H1 (cell line): ENCODE results near the gene MRPL22. TPM values are rescaled to one million over a fixed set of nuclear protein-coding genes. Genes with fewer than 3 reads are reported as not detected.

ENCODE experiments used
- CTCF ChIA-PET: fragments of 300-600 bp; sonication (Branson Sonifier 250); formaldehyde crosslinking; loops from one replicate; lab custom pipeline; 2021; ENCODE audit not compliant: partially characterized antibody; lab: Charles Lee
- POLR2A ChIA-PET: fragments of 300-600 bp; sonication (Branson Sonifier 250); formaldehyde crosslinking; loops from one replicate; lab custom pipeline; 2021; ENCODE audit warnings: inconsistent platforms; ENCODE audit not compliant: partially characterized antibody; lab: Charles Lee
- DNase-seq, 2 experiments: peaks; one replicate each; pipeline versions ENCODE4 v3.0.0 to v3.0.0-alpha.2; 2010 to 2022; ENCODE audit warnings: low spot score in 2 of 2, low read depth in 1 of 2, mixed read lengths in 1 of 2
- FAIRE-seq: peaks from 2 replicates; lab custom pipeline; 2011; peaks lifted over from hg19 to GRCh38; lab: Jason Lieb, UNC
- H2AFZ ChIP-seq: 2 replicates; pipeline ENCODE4 v1.8.1; 2012; ENCODE audit warnings: low read length, inconsistent platforms
- H2AK5ac ChIP-seq: 2 replicates; pipeline ENCODE4 v1.6.1; 2013; ENCODE audit warnings: low read depth, low read length
- H2BK120ac ChIP-seq: replicated peaks from 2 replicates; pipeline ENCODE3; 2013; ENCODE audit warnings: low read depth, low read length, inconsistent platforms
- H2BK12ac ChIP-seq: 2 replicates; pipeline ENCODE4 v1.6.1; 2013; ENCODE audit warnings: low read depth, low read length
- H2BK15ac ChIP-seq: 2 replicates; pipeline ENCODE4 v1.6.1; 2013; ENCODE audit warnings: low read length
- H2BK20ac ChIP-seq: 2 replicates; pipeline ENCODE4 v1.6.1; 2013; ENCODE audit warnings: low read length
- H2BK5ac ChIP-seq: 2 replicates; pipeline ENCODE4 v1.6.1; 2013; ENCODE audit warnings: low read depth, low read length
- H3K14ac ChIP-seq: 2 replicates; pipeline ENCODE4 v1.6.1; 2013; ENCODE audit warnings: inconsistent platforms; ENCODE audit not compliant: insufficient read length
- H3K18ac ChIP-seq: 2 replicates; pipeline ENCODE4 v1.6.1; 2013; ENCODE audit warnings: low read length; ENCODE audit errors: extremely low read depth
- H3K23ac ChIP-seq: 2 replicates; pipeline ENCODE4 v1.6.1; 2013; ENCODE audit warnings: inconsistent platforms; ENCODE audit not compliant: insufficient read length
- H3K23me2 ChIP-seq: 2 replicates; pipeline ENCODE4 v1.6.1; 2013; ENCODE audit warnings: low read depth, low read length
- H3K27ac ChIP-seq: 2 replicates; pipeline ENCODE4 v1.6.1; 2011; ENCODE audit warnings: low read depth, low read length, inconsistent platforms
- H3K27me3 ChIP-seq, 4 experiments: replicated peaks in 1 of 4; 1 replicate in 1 of 4; 2 replicates in 3 of 4; pipeline versions ENCODE4 v1.6.1 to v1.8.1; 2011 to 2013; ENCODE audit warnings: low read length in 3 of 4, mild to moderate bottlenecking in 3 of 4, inconsistent platforms in 2 of 4, mixed read lengths in 2 of 4, moderate library complexity in 1 of 4; ENCODE audit not compliant: control insufficient read depth in 3 of 4, insufficient read depth in 3 of 4; ENCODE audit errors: extremely low read depth in 1 of 4
- H3K36me3 ChIP-seq, 4 experiments: 2 replicates each; pipeline versions ENCODE4 v1.6.1 to v1.8.1; 2011 to 2013; ENCODE audit warnings: mild to moderate bottlenecking in 4 of 4, low read length in 3 of 4, moderate library complexity in 2 of 4, control low read depth in 1 of 4, inconsistent platforms in 1 of 4; ENCODE audit not compliant: insufficient read depth in 4 of 4, control insufficient read depth in 2 of 4
- H3K4ac ChIP-seq: replicated peaks from 2 replicates; pipeline ENCODE3; 2013; ENCODE audit warnings: low read length, low read depth, mixed read lengths, inconsistent platforms; ENCODE audit not compliant: insufficient read length
- H3K4me1 ChIP-seq, 4 experiments: replicated peaks in 1 of 4; 1 replicate in 1 of 4; 2 replicates in 3 of 4; pipeline versions ENCODE4 v1.6.1 to v1.8.1; 2011 to 2013; ENCODE audit warnings: low read length in 3 of 4, inconsistent platforms in 2 of 4, mixed read lengths in 1 of 4; ENCODE audit not compliant: insufficient read depth in 4 of 4, control insufficient read depth in 3 of 4
- H3K4me2 ChIP-seq, 2 experiments: 2 replicates each; pipeline versions ENCODE4 v1.6.1 to v1.8.1; 2011 to 2013; ENCODE audit warnings: low read depth in 2 of 2, low read length in 2 of 2, control low read depth in 1 of 2, inconsistent platforms in 1 of 2, mild to moderate bottlenecking in 1 of 2; ENCODE audit not compliant: insufficient read depth in 1 of 2
- H3K4me3 ChIP-seq, 4 experiments: fragments of 200-600, 300-600 bp in 1 of 4; sonication (generic), shearing (Covaris generic), sonication (Bioruptor Twin) in 1 of 4; 2 replicates each; pipeline versions ENCODE4 v1.5.1 to v1.8.1; 2011 to 2016; ENCODE audit warnings: low read length in 4 of 4, low read depth in 3 of 4, control low read depth in 2 of 4, inconsistent platforms in 2 of 4, mild to moderate bottlenecking in 2 of 4, mixed read lengths in 1 of 4, moderate library complexity in 1 of 4; ENCODE audit not compliant: insufficient read depth in 2 of 4; ENCODE audit errors: extremely low read depth in 1 of 4
- H3K56ac ChIP-seq: replicated peaks from 2 replicates; pipeline ENCODE3; 2013; ENCODE audit warnings: low read depth, mild to moderate bottlenecking, mixed read lengths, low read length, inconsistent platforms; ENCODE audit not compliant: insufficient read length
- H3K79me1 ChIP-seq: 2 replicates; pipeline ENCODE4 v1.6.1; 2013; ENCODE audit warnings: low read depth, low read length, control low read depth
- H3K79me2 ChIP-seq, 2 experiments: 2 replicates each; pipeline versions ENCODE4 v1.6.1 to v1.8.1; 2012 to 2013; ENCODE audit warnings: low read length in 2 of 2, mild to moderate bottlenecking in 2 of 2, inconsistent platforms in 1 of 2; ENCODE audit not compliant: insufficient read depth in 2 of 2, control insufficient read depth in 1 of 2
- H3K9ac ChIP-seq, 4 experiments: replicated peaks in 1 of 4; 1 replicate in 1 of 4; 2 replicates in 3 of 4; pipeline versions ENCODE4 v1.6.1 to v1.8.1; 2011 to 2013; ENCODE audit warnings: low read depth in 3 of 4, low read length in 3 of 4, control low read depth in 2 of 4, mild to moderate bottlenecking in 2 of 4, moderate library complexity in 2 of 4, inconsistent platforms in 1 of 4; ENCODE audit errors: extremely low read depth in 1 of 4
- H3K9me3 ChIP-seq, 2 experiments: 2 replicates each; pipeline versions ENCODE4 v1.6.1 to v1.8.1; 2012 to 2013; ENCODE audit warnings: mild to moderate bottlenecking in 2 of 2, moderate library complexity in 2 of 2, control low read depth in 1 of 2, inconsistent platforms in 1 of 2, low read depth in 1 of 2, low read length in 1 of 2, mixed read lengths in 1 of 2; ENCODE audit not compliant: insufficient read depth in 2 of 2
- H4K20me1 ChIP-seq, 2 experiments: replicated peaks in 1 of 2; 2 replicates each; pipeline versions ENCODE3 to v1.8.1; 2011 to 2013; ENCODE audit warnings: inconsistent platforms in 2 of 2, low read length in 2 of 2, mild to moderate bottlenecking in 1 of 2; ENCODE audit not compliant: insufficient read depth in 2 of 2, control insufficient read depth in 1 of 2
- H4K5ac ChIP-seq: 2 replicates; pipeline ENCODE4 v1.6.1; 2013; ENCODE audit warnings: low read length, low read depth, mixed read lengths, inconsistent platforms; ENCODE audit not compliant: insufficient read length
- H4K8ac ChIP-seq: 2 replicates; pipeline ENCODE4 v1.8.0; 2013; ENCODE audit warnings: mild to moderate bottlenecking, moderate library complexity, low read length, inconsistent platforms; ENCODE audit not compliant: insufficient read depth; ENCODE audit errors: extremely low read depth
- H4K91ac ChIP-seq: replicated peaks from 2 replicates; pipeline ENCODE3; 2013; ENCODE audit warnings: low read length, mixed read lengths, inconsistent platforms; ENCODE audit not compliant: insufficient read length
- CHD2 ChIP-seq: IDR thresholded peaks from 2 replicates; pipeline ENCODE4 v1.6.1; 2012; ENCODE audit warnings: low read length, improper control_type of control experiment
- WGBS, 2 experiments: shearing (Covaris generic) in 1 of 2; methylation state at CpG; one replicate each; pipeline versions ENCODE4 v1.1.6 to v1.1.7; 2013 to 2015; ENCODE audit warnings: low lambda C conversion rate in 2 of 2, mixed read lengths in 2 of 2, inconsistent platforms in 1 of 2, low coverage in 1 of 2, missing lambda C conversion rate in 1 of 2; ENCODE audit not compliant: insufficient replicate concordance in 2 of 2, insufficient coverage in 1 of 2, insufficient read length in 1 of 2; ENCODE audit errors: extremely low coverage in 1 of 2, missing lambda C conversion rate in 1 of 2; 5-methylcytosine and 5-hydroxymethylcytosine counted together
- polyA plus RNA-seq, 7 experiments: library from polyadenylated mRNA; depleted of rRNA in 3 of 7; stranded (reverse) in 5 of 7; unstranded in 2 of 7; fragments of >200 nt in 5 of 7; fragments of 200-250 nt in 2 of 7; gene quantifications; 1 replicate in 5 of 7; 2 replicates in 1 of 7; 4 replicates in 1 of 7; pipeline versions ENCODE4 v1.2.1 to v1.2.3, GENCODE V29; 2011 to 2013; ENCODE audit warnings: missing spikeins in 2 of 7, mixed read lengths in 2 of 7
- total RNA-seq: library from RNA; stranded (reverse); fragmentation: NEBNext Ultra II Directional; extraction: Animal tissue kit (Norgen Biotek cat#: 25700); gene quantifications from 2 replicates; pipeline ENCODE4 v1.2.1, GENCODE V29; 2021

MRPL22 gene
- total and polyA plus RNA-seq, 2 of the 8 experiments (the other 6 are each of a cell fraction or from before 2014, with no cell fraction given) = 46.8 to 65.6 TPM

- H3K4me3 ChIP-seq = no peak overlapping the region
- no peak overlapping the region for H2BK5ac ChIP-seq
- no peaks in the 10 kb centered on the region for H3K23me2 ChIP-seq
- H3K4me2 ChIP-seq = no peak overlapping the region
- H3K56ac ChIP-seq = no peak overlapping the region
- no peak overlapping the region for H3K23ac ChIP-seq
- no peak overlapping the region for H3K4ac ChIP-seq
- H2BK120ac ChIP-seq = no peak overlapping the region
- H3K79me1 ChIP-seq = no peaks in the 10 kb centered on the region
- H3K14ac ChIP-seq = no peak overlapping the region
- no peaks in the 10 kb centered on the region for H3K27me3 ChIP-seq
- H4K20me1 ChIP-seq = no peaks in the 10 kb centered on the region
- ChIA-PET CTCF (interaction anchor here (0.6 to 4.2 kb wide), 5 partner anchors 10 to 66 kb away, joined by 3 to 23 read pairs (median 4); no protein-coding TSS in a partner anchor), POLR2A (no interaction called here)
- no peaks in the 10 kb centered on the region for H3K36me3 ChIP-seq
- WGBS, 2 experiments = 95% methylated on average over 2 of the region's 2 CpGs; no CpG with 5 or more reads in 1 of the 2 experiments
- H3K9ac ChIP-seq = no peak overlapping the region
- H3K27ac ChIP-seq = no peak overlapping the region
- no peak for FAIRE-seq
- no peak overlapping the region for H3K18ac ChIP-seq
- no peak overlapping the region for H4K5ac ChIP-seq
- H2BK12ac ChIP-seq = no peak overlapping the region
- H2BK20ac ChIP-seq = no peak overlapping the region
- no peaks in the 10 kb centered on the region for H3K79me2 ChIP-seq
- no peak overlapping the region for H2BK15ac ChIP-seq
- no peak overlapping the region for H2AK5ac ChIP-seq
- no peak overlapping the region for H4K91ac ChIP-seq
- DNase-seq = no peak
- no peak overlapping the region for H4K8ac ChIP-seq
- H2AFZ ChIP-seq = no peak overlapping the region
- H3K4me1 ChIP-seq = no peaks in the 10 kb centered on the region; a peak in 1 of 7 replicates
- H3K9me3 ChIP-seq = no peaks in the 10 kb centered on the region; a peak in 1 of 4 replicates
- TF ChIP-seq CHD2 = no peak
These were observed 76.7 kb downstream of the MRPL22 start for GRCh38 chr5:155017610-155018009.
